Upper lobe of left lung (tissue), 6 donors: ENCODE measurements around the gene HYCC2. TPM values are rescaled to one million over a fixed set of nuclear protein-coding genes. Genes with fewer than 3 reads are reported as not detected.

ENCODE experiments used
- ATAC-seq, 2 donors: fragments of 200-7000 bp; cut with Tn5 transposase; one replicate each; pipeline ENCODE4 v1.9.1; 2022; ENCODE audit warnings: mild to moderate bottlenecking in 2 of 2, moderate library complexity in 2 of 2; ENCODE audit not compliant: low FRiP score in 2 of 2
- DNase-seq, 2 donors: peaks; one replicate each; pipeline ENCODE4 v3.0.0-alpha.2; 2019 to 2020
- H3K27ac ChIP-seq, 4 donors: fragments of 200-600 bp; sonication (generic); one replicate each; pipeline ENCODE4 v1.5.1; 2016 to 2019
- H3K27me3 ChIP-seq, 4 donors: fragments of 200-600 bp; sonication (generic); one replicate each; pipeline ENCODE4 v1.5.1; 2017 to 2019
- H3K36me3 ChIP-seq, 4 donors: fragments of 200-600 bp; sonication (generic); one replicate each; pipeline ENCODE4 v1.5.1; 2016 to 2019
- H3K4me1 ChIP-seq, 4 donors: fragments of 200-600 bp; sonication (generic); one replicate each; pipeline ENCODE4 v1.5.1; 2018 to 2019
- H3K4me3 ChIP-seq, 4 donors: fragments of 200-600 bp; sonication (generic); one replicate each; pipeline ENCODE4 v1.5.1; 2017 to 2019; ENCODE audit warnings: mild to moderate bottlenecking in 2 of 4, moderate library complexity in 1 of 4
- H3K9me3 ChIP-seq, 4 donors: fragments of 200-600 bp; sonication (generic); one replicate each; pipeline ENCODE4 v1.5.1; 2018 to 2019
- EP300 ChIP-seq, 4 donors: sonication (generic); formaldehyde crosslinking; IDR thresholded peaks; one replicate each; pipeline ENCODE4 v1.5.1; 2017; ENCODE audit warnings: antibody characterized with exemption in 4 of 4, control low read depth in 2 of 4
- POLR2A ChIP-seq, 4 donors: fragments of 450-650 bp; IDR thresholded peaks; one replicate each; pipeline ENCODE4 v1.5.1; 2016 to 2017; ENCODE audit warnings: antibody characterized with exemption in 4 of 4, mild to moderate bottlenecking in 2 of 4
- POLR2AphosphoS5 ChIP-seq, 2 donors: sonication (generic); formaldehyde crosslinking; IDR thresholded peaks; one replicate each; pipeline ENCODE4 v1.5.1; 2017; ENCODE audit warnings: antibody characterized with exemption in 2 of 2
- small RNA-seq, 4 donors: library from RNA; depleted of rRNA; stranded (forward); fragments of <200 nt; gene quantifications; one replicate each; pipeline ENCODE3, GENCODE V24; 2016
- total RNA-seq, 6 donors: library from RNA; depleted of rRNA in 4 of 6; stranded (reverse); fragments of >200 nt in 4 of 6; gene quantifications; one replicate each; pipeline versions ENCODE4 v1.1.0 to v1.2.1, GENCODE V29; 2016 to 2021
- TF ChIP-seq, protein P1 (sequence below), 6 experiments: fragments of 450-650 bp in 4 of 6; fragments of 200-600 bp in 2 of 6; sonication (generic) in 2 of 6; IDR thresholded peaks; one replicate each; pipeline ENCODE4 v1.5.1; 2016 to 2019; ENCODE audit warnings: antibody characterized with exemption in 6 of 6
- donor health status: DM: no; HTN: no; CAD: no; lungs with moderate emphysema.
- donor health status: DM: no; HTN: yes; CAD: no; lungs with severe emphysema.

Gene HYCC2
- total RNA-seq, 6 donors from 2014 or later = 15.1 to 39.3 (median 26.8) TPM

GRCh38 chr2:201024518-201024917 lies 47.0 kb downstream of the HYCC2 start:
- Histone ChIP-seq H3K27me3 (no peaks in the 10 kb centered on the region), H3K4me1 (no peaks in the 10 kb centered on the region), H3K27ac (no peak overlapping the region), H3K4me3 (no peak overlapping the region), H3K9me3 (no peaks in the 10 kb centered on the region), H3K36me3 (peaks cover 0 to 33% (median 10%) of the 10 kb centered on the region in 4 donors)
- TF ChIP-seq EP300 (IDR thresholded peaks at IDR 0.05) (no peak), POLR2AphosphoS5 (IDR thresholded peaks at IDR 0.05) (no peak), POLR2A (IDR thresholded peaks at IDR 0.05) (no peak)
- TF ChIP-seq, protein P1, sequence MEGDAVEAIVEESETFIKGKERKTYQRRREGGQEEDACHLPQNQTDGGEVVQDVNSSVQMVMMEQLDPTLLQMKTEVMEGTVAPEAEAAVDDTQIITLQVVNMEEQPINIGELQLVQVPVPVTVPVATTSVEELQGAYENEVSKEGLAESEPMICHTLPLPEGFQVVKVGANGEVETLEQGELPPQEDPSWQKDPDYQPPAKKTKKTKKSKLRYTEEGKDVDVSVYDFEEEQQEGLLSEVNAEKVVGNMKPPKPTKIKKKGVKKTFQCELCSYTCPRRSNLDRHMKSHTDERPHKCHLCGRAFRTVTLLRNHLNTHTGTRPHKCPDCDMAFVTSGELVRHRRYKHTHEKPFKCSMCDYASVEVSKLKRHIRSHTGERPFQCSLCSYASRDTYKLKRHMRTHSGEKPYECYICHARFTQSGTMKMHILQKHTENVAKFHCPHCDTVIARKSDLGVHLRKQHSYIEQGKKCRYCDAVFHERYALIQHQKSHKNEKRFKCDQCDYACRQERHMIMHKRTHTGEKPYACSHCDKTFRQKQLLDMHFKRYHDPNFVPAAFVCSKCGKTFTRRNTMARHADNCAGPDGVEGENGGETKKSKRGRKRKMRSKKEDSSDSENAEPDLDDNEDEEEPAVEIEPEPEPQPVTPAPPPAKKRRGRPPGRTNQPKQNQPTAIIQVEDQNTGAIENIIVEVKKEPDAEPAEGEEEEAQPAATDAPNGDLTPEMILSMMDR (IDR thresholded peaks at IDR 0.05) = no peak
- ATAC-seq (no peak), DNase-seq (no peak)

GRCh38 chr2:201021914-201022313 lies 49.6 kb downstream of the HYCC2 start:
- no peak for DNase-seq
- no peaks in the 10 kb centered on the region for H3K27me3 ChIP-seq
- no peak for ATAC-seq
- H3K36me3 ChIP-seq = peaks cover 0 to 52% (median 11%) of the 10 kb centered on the region in 4 donors
- no peaks in the 10 kb centered on the region for H3K4me1 ChIP-seq
- peak overlapping the region in 2 of 4 donors; percentile 7 to 27 for H3K27ac ChIP-seq
- H3K9me3 ChIP-seq = no peaks in the 10 kb centered on the region
- TF ChIP-seq POLR2A (IDR thresholded peaks at IDR 0.05) (no peak), POLR2AphosphoS5 (IDR thresholded peaks at IDR 0.05) (no peak), EP300 (IDR thresholded peaks at IDR 0.05) (no peak)
- TF ChIP-seq, protein P1 (IDR thresholded peaks at IDR 0.05) = no peak
- no peak overlapping the region for H3K4me3 ChIP-seq

Small RNAs within 50 kb of the gene (small RNA-seq; reads per million reads assigned to genes)
- 0 reads per million in 4 donors for gene RNU6-1206P

Other genes with a start within 250 kb of the HYCC2 start
- gene CLK1, start 207.0 kb downstream of the HYCC2 start, total RNA-seq = 100 to 1,000 TPM in 2 of 6 donors, 10 to 100 TPM in 4; 89.2 to 383 (median 95.9) TPM
- 10 to 100 TPM; 15.7 to 28.8 (median 19.5) TPM for gene PPIL3, start 182.6 kb downstream of the HYCC2 start, total RNA-seq
- 10 to 100 TPM; 14.7 to 22.2 (median 19.4) TPM for gene NIF3L1, start 182.3 kb downstream of the HYCC2 start, total RNA-seq
- 10 to 100 TPM; 14.1 to 31.4 (median 23.8) TPM for gene ORC2, start 108.0 kb downstream of the HYCC2 start, total RNA-seq
- 10 to 100 TPM; 13.6 to 72.0 (median 52.0) TPM for gene NDUFB3, start 330 bp upstream of the HYCC2 start, total RNA-seq
- 1,000 to 10,000 TPM in 1 of 6 donors, 100 to 1,000 TPM in 5; 263 to 1,189 (median 435) TPM for gene CFLAR, start 44.5 kb upstream of the HYCC2 start, total RNA-seq
- 10 to 100 TPM; 21.1 to 67.1 (median 29.9) TPM for gene CASP10, start 111.5 kb upstream of the HYCC2 start, total RNA-seq
- gene CASP8, start 188.9 kb upstream of the HYCC2 start, total RNA-seq = 10 to 100 TPM; 23.7 to 81.7 (median 40.6) TPM